Esophagus squamous epithelium (tissue), 5 donors: Measurements from ENCODE around the gene PRTG. TPM values are rescaled to one million over a fixed set of nuclear protein-coding genes. Genes with fewer than 3 reads are reported as not detected.

Experiments used
- DNase-seq: peaks from one replicate; lab custom pipeline; 2025; lab: John Stamatoyannopoulos, UW
- H3K27ac ChIP-seq, 4 donors: fragments of 200-600 bp; sonication (generic); one replicate each; pipeline ENCODE4 v1.5.1; 2016 to 2019; ENCODE audit warnings: mild to moderate bottlenecking in 1 of 4
- H3K27me3 ChIP-seq, 4 donors: fragments of 200-600 bp; sonication (generic); 1 replicate in 3 of 4; 2 replicates in 1 of 4; pipeline versions ENCODE4 v1.5.1 to v1.6.0; 2017 to 2021; ENCODE audit warnings: antibody characterized with exemption in 1 of 4
- H3K36me3 ChIP-seq, 3 donors: fragments of 200-600 bp; sonication (generic); one replicate each; pipeline ENCODE4 v1.5.1; 2016 to 2019
- H3K4me1 ChIP-seq, 3 donors: fragments of 200-600 bp; sonication (generic); one replicate each; pipeline ENCODE4 v1.5.1; 2017 to 2019
- H3K4me3 ChIP-seq, 4 donors: fragments of 200-600 bp; sonication (generic); 1 replicate in 3 of 4; 2 replicates in 1 of 4; pipeline ENCODE4 v1.5.1; 2016 to 2019; ENCODE audit warnings: mild to moderate bottlenecking in 2 of 4, moderate library complexity in 1 of 4
- H3K9me3 ChIP-seq, 3 donors: fragments of 200-600 bp; sonication (generic); one replicate each; pipeline ENCODE4 v1.5.1; 2016 to 2019
- CTCF ChIP-seq, 6 experiments: fragments of 450-650 bp in 4 of 6; fragments of 200-600 bp in 2 of 6; sonication (generic) in 2 of 6; IDR thresholded peaks; one replicate each; pipeline ENCODE4 v1.5.1; 2016 to 2019; ENCODE audit warnings: antibody characterized with exemption in 6 of 6, mild to moderate bottlenecking in 4 of 6, moderate library complexity in 4 of 6
- POLR2A ChIP-seq, 4 donors: fragments of 450-650 bp; IDR thresholded peaks; one replicate each; pipeline ENCODE4 v1.6.1; 2017; ENCODE audit warnings: antibody characterized with exemption in 4 of 4, mild to moderate bottlenecking in 4 of 4, moderate library complexity in 3 of 4
- WGBS, 2 donors: methylation state at CpG; one replicate each; pipeline ENCODE4 v1.1.5; 2018; 5-methylcytosine and 5-hydroxymethylcytosine counted together
- intact Hi-C: fragments of 100-400 bp; cut with DNase I; formaldehyde crosslinking; loops from one replicate; pipeline ENCODE4 v1.15.0; 2022
- total RNA-seq, 4 donors: library from RNA; depleted of rRNA; stranded (reverse); fragments of >200 nt; gene quantifications; one replicate each; pipeline ENCODE4 v1.1.0, GENCODE V29; 2016
- donor health status: DM: yes; HTN: yes; CAD: no.

PRTG gene
- total RNA-seq, 4 donors from 2014 or later: 0.04 to 1.3 (median 0.15) TPM

DNA sequence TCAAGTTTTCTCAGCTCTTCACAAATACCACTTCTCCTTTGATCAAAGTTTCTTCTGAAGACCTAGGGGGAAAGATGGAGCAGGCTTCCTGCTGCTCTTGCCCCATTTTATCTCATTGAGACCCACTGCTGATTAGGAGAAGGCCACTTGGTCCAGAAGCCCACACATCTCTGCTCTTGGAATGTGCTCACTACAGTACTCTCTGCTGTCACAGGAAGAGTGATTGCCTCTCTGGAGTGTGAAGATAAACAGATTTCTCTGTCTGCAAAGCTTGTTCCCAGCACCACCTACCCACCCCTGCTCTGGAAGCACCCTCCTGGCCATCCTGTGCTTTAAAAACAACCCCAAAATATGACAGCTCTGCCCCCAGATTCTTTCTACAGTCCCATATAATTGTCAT lies 41.3 kb upstream of the PRTG start:
- intact Hi-C loops: no loop called here
- Histone ChIP-seq H3K36me3 (no peaks in the 10 kb centered on the region), H3K4me3 (no peak overlapping the region), H3K4me1 (no peaks in the 10 kb centered on the region), H3K27ac (no peak overlapping the region), H3K9me3 (peaks cover 0 to 5% (median 0%) of the 10 kb centered on the region in 3 donors), H3K27me3 (peaks cover 0 to 7% (median 0%) of the 10 kb centered on the region in 4 donors)
- TF ChIP-seq POLR2A (IDR thresholded peaks at IDR 0.05) (no peak), CTCF (IDR thresholded peaks at IDR 0.05) (no peak)
- DNase-seq: no peak

GRCh38 chr15:55782901-55783300 lies 39.9 kb upstream of the PRTG start:
- H3K4me1 ChIP-seq: no peaks in the 10 kb centered on the region
- peaks cover 0 to 7% (median 0%) of the 10 kb centered on the region in 4 donors for H3K27me3 ChIP-seq
- WGBS, 2 donors: 54% methylated on average over 3 of the region's 3 CpGs
- H3K4me3 ChIP-seq: no peak overlapping the region
- no peak for DNase-seq
- no peak overlapping the region for H3K27ac ChIP-seq
- TF ChIP-seq POLR2A (IDR thresholded peaks at IDR 0.05) (no peak), CTCF (IDR thresholded peaks at IDR 0.05) (no peak)
- H3K36me3 ChIP-seq: no peaks in the 10 kb centered on the region
- H3K9me3 ChIP-seq: peaks cover 0 to 5% (median 0%) of the 10 kb centered on the region in 3 donors
- intact Hi-C loops: no loop called here

GRCh38 chr15:55780292-55780691 lies 37.3 kb upstream of the PRTG start:
- no peaks in the 10 kb centered on the region for H3K4me1 ChIP-seq
- no peaks in the 10 kb centered on the region for H3K27me3 ChIP-seq
- no peak overlapping the region for H3K27ac ChIP-seq
- no peaks in the 10 kb centered on the region for H3K36me3 ChIP-seq
- DNase-seq: no peak
- 48 to 63% methylated on average over 1 to 2 of the region's 2 CpGs for WGBS, 2 donors
- intact Hi-C loops: no loop called here
- no peak overlapping the region for H3K4me3 ChIP-seq
- TF ChIP-seq POLR2A (IDR thresholded peaks at IDR 0.05): no peak
- TF ChIP-seq CTCF (IDR thresholded peaks at IDR 0.05): no peak
- peaks cover 0 to 5% (median 0%) of the 10 kb centered on the region in 3 donors for H3K9me3 ChIP-seq

DNA sequence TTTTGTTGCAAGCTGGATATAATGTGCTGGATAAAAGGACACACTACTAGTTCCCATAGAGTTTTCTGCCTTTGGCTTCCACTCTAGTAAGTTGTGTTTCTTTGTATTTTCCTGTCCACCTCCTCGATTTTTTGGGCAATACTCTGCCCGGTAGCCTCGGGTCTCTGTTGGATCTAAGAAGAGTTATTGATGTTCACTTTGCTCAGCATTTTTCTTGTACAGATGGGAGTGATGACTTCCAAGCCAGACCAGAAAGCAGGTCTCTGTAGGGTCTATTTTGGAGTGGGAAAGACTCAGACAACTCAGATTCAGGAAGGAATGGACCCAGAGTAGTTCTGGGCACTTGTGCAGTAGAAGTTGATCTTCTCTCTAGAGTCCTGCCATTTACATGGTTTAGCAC lies 36.0 kb upstream of the PRTG start:
- H3K9me3 ChIP-seq: peaks cover 0 to 5% (median 0%) of the 10 kb centered on the region in 3 donors
- WGBS, 2 donors: 80 to 82% methylated on average over 3 of the region's 3 CpGs

DNA sequence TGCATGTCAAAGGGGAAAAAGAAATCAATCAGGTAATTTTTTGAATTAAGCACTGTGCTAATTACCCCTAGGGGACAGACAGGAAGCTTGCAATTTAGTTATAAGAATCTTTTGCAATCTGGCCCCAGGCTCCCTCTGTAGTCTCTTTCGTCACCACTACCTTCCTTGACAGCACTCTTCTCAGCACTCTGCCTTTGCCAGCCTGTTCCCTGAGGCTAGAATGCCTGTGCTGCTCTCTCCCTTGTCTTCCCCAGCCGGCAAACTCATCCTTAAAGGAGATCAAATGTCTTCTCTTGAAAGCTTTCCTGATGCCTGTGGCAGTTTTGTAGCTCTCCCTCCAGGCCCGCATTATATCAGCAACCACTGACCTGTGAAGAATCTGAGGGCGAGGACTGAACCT lies 32.4 kb upstream of the PRTG start:
- Histone ChIP-seq H3K9me3 (no peaks in the 10 kb centered on the region), H3K4me1 (no peaks in the 10 kb centered on the region), H3K27me3 (peaks cover 0 to 4% (median 0%) of the 10 kb centered on the region in 4 donors), H3K27ac (no peak overlapping the region), H3K4me3 (no peak overlapping the region), H3K36me3 (no peaks in the 10 kb centered on the region)
- intact Hi-C loops: no loop called here
- no peak for DNase-seq
- no peak for TF ChIP-seq CTCF (IDR thresholded peaks at IDR 0.05)
- TF ChIP-seq POLR2A (IDR thresholded peaks at IDR 0.05): no peak
- WGBS, 2 donors: 44 to 53% methylated on average over 4 of the region's 4 CpGs

More for the DNA sequence above, 36.0 kb upstream of the PRTG start:
- TF ChIP-seq CTCF (IDR thresholded peaks at IDR 0.05): no peak
- TF ChIP-seq POLR2A (IDR thresholded peaks at IDR 0.05): no peak
- peaks cover 0 to 4% (median 0%) of the 10 kb centered on the region in 4 donors for H3K27me3 ChIP-seq
- H3K27ac ChIP-seq: no peak overlapping the region
- DNase-seq: no peak
- intact Hi-C loops: no loop called here
- no peaks in the 10 kb centered on the region for H3K4me1 ChIP-seq
- no peak overlapping the region for H3K4me3 ChIP-seq
- no peaks in the 10 kb centered on the region for H3K36me3 ChIP-seq
